ENCODE measurements around the gene WBP2. TPM values are rescaled to one million over a fixed set of nuclear protein-coding genes. Genes with fewer than 3 reads are reported as not detected.
A peak's percentile ranks its signal among the peaks of the same experiment; 100 is the strongest.

The WBP2 gene
- total RNA-seq, 2 experiments from 2014 or later: 68.7 to 74.1 TPM

- DNase-seq: no peak
- CTCF ChIA-PET: interaction anchor here (0.5 to 1.6 kb wide), 2 partner anchors 9 to 73 kb away, joined by 4 to 5 read pairs; no protein-coding TSS in a partner anchor
- POLR2A ChIA-PET: no interaction called here
- peaks cover 15% of the 10 kb centered on the region for H3K4me1 Mint-ChIP-seq
- H3K4me3 Mint-ChIP-seq: no peak overlapping the region
- peak overlapping the region; percentile 45 for H3K27ac Mint-ChIP-seq
- intact Hi-C loops (cut with DNase I, micrococcal nuclease): no loop called here
- H3K9me3 Mint-ChIP-seq (ENCODE audit: low read depth): no peaks in the 10 kb centered on the region
- ATAC-seq: no peak
- H3K27me3 Mint-ChIP-seq: no peaks in the 10 kb centered on the region
- peaks cover 18% of the 10 kb centered on the region for H3K36me3 Mint-ChIP-seq (ENCODE audit: low read depth)
Measured at GRCh38 chr17:75820094-75821080, 34.7 kb downstream of the WBP2 start.

- Mint-ChIP-seq H3K27ac (no peak overlapping the region), H3K36me3 (ENCODE audit: low read depth) (peaks cover 19% of the 10 kb centered on the region), H3K9me3 (ENCODE audit: low read depth) (no peaks in the 10 kb centered on the region), H3K4me3 (no peak overlapping the region), H3K4me1 (peaks cover 15% of the 10 kb centered on the region), H3K27me3 (no peaks in the 10 kb centered on the region)
- intact Hi-C loops (cut with DNase I, micrococcal nuclease): no loop called here
- ChIA-PET CTCF (interaction anchor here (1.0 to 1.6 kb wide), 2 partner anchors 9 to 10 kb away, joined by 4 to 5 read pairs; no protein-coding TSS in a partner anchor), POLR2A (no interaction called here)
- no peak for DNase-seq
- ATAC-seq: no peak
Measured at GRCh38 chr17:75819678-75820077, 35.5 kb downstream of the WBP2 start.

GRCh38 chr17:75819116-75819515, 36.0 kb downstream of the WBP2 start:
- POLR2A ChIA-PET: interaction anchor here (1.6 kb wide), 1 partner anchor 8 kb away, joined by 4 read pairs; no protein-coding TSS in a partner anchor
- H3K27ac Mint-ChIP-seq: no peak overlapping the region
- peaks cover 23% of the 10 kb centered on the region for H3K36me3 Mint-ChIP-seq (ENCODE audit: low read depth)

GRCh38 chr17:75818326-75818885, 36.7 kb downstream of the WBP2 start:
- H3K36me3 Mint-ChIP-seq (ENCODE audit: low read depth): peaks cover 26% of the 10 kb centered on the region
- ATAC-seq: no peak
- no peak for DNase-seq
- H3K9me3 Mint-ChIP-seq (ENCODE audit: low read depth): no peaks in the 10 kb centered on the region
- H3K4me1 Mint-ChIP-seq: peaks cover 15% of the 10 kb centered on the region
- no peaks in the 10 kb centered on the region for H3K27me3 Mint-ChIP-seq
- H3K27ac Mint-ChIP-seq: no peak overlapping the region
- intact Hi-C loops (cut with DNase I, micrococcal nuclease): no loop called here
- no peak overlapping the region for H3K4me3 Mint-ChIP-seq
- POLR2A ChIA-PET: interaction anchor here (1.6 kb wide), 1 partner anchor 9 kb away, joined by 4 read pairs; no protein-coding TSS in a partner anchor
- CTCF ChIA-PET: interaction anchor here (3.5 kb wide), 1 partner anchor 9 kb away, joined by 11 read pairs; no protein-coding TSS in a partner anchor

More at GRCh38 chr17:75819116-75819515, 36.0 kb downstream of the WBP2 start:
- no peaks in the 10 kb centered on the region for H3K27me3 Mint-ChIP-seq
- intact Hi-C loops (cut with DNase I, micrococcal nuclease): no loop called here
- CTCF ChIA-PET: interaction anchor here (1.0 kb wide), 1 partner anchor 9 kb away, joined by 5 read pairs; no protein-coding TSS in a partner anchor
- no peak for ATAC-seq
- DNase-seq: no peak
- H3K9me3 Mint-ChIP-seq (ENCODE audit: low read depth): no peaks in the 10 kb centered on the region
- H3K4me3 Mint-ChIP-seq: no peak overlapping the region
- peaks cover 15% of the 10 kb centered on the region for H3K4me1 Mint-ChIP-seq

GRCh38 chr17:75817571-75817970, 37.6 kb downstream of the WBP2 start:
- ChIA-PET POLR2A (no interaction called here), CTCF (interaction anchor here (1.2 to 3.5 kb wide), 2 partner anchors 10 to 30 kb away, joined by 3 to 11 read pairs; no protein-coding TSS in a partner anchor)
- Mint-ChIP-seq H3K27ac (no peak overlapping the region), H3K4me1 (peaks cover 15% of the 10 kb centered on the region), H3K4me3 (no peak overlapping the region), H3K27me3 (no peaks in the 10 kb centered on the region), H3K36me3 (ENCODE audit: low read depth) (peaks cover 26% of the 10 kb centered on the region), H3K9me3 (ENCODE audit: low read depth) (no peaks in the 10 kb centered on the region)
- ATAC-seq (no peak), DNase-seq (no peak)
- intact Hi-C loops (cut with DNase I, micrococcal nuclease): no loop called here

- ChIA-PET POLR2A (no interaction called here), CTCF (interaction anchor here (1.2 to 3.5 kb wide), 2 partner anchors 11 to 31 kb away, joined by 3 to 11 read pairs; no protein-coding TSS in a partner anchor)
- ATAC-seq (no peak), DNase-seq (no peak)
- Mint-ChIP-seq H3K27ac (no peak overlapping the region), H3K27me3 (no peaks in the 10 kb centered on the region), H3K4me1 (peaks cover 6% of the 10 kb centered on the region), H3K36me3 (ENCODE audit: low read depth) (peaks cover 28% of the 10 kb centered on the region), H3K9me3 (ENCODE audit: low read depth) (no peaks in the 10 kb centered on the region), H3K4me3 (no peak overlapping the region)
- intact Hi-C loops (cut with DNase I, micrococcal nuclease): no loop called here
Measured at GRCh38 chr17:75816693-75817092, 38.4 kb downstream of the WBP2 start.

GRCh38 chr17:75815399-75815798, 39.7 kb downstream of the WBP2 start:
- POLR2A ChIA-PET: interaction anchor here (0.8 kb wide), 1 partner anchor 14 kb away, joined by 5 read pairs; no protein-coding TSS in a partner anchor
- intact Hi-C loops (cut with DNase I, micrococcal nuclease): no loop called here
- no peak overlapping the region for H3K27ac Mint-ChIP-seq
- H3K9me3 Mint-ChIP-seq (ENCODE audit: low read depth): no peaks in the 10 kb centered on the region
- ATAC-seq: no peak
- no peak overlapping the region for H3K4me3 Mint-ChIP-seq
- no peak for DNase-seq
- CTCF ChIA-PET: interaction anchor here (0.7 to 3.5 kb wide), 2 partner anchors 10 to 12 kb away, joined by 5 to 11 read pairs; no protein-coding TSS in a partner anchor
- H3K27me3 Mint-ChIP-seq: no peaks in the 10 kb centered on the region
- H3K4me1 Mint-ChIP-seq: no peaks in the 10 kb centered on the region
- peaks cover 22% of the 10 kb centered on the region for H3K36me3 Mint-ChIP-seq (ENCODE audit: low read depth)

GRCh38 chr17:75814900-75815373, 40.2 kb downstream of the WBP2 start:
- Mint-ChIP-seq H3K9me3 (ENCODE audit: low read depth) (no peaks in the 10 kb centered on the region), H3K27ac (no peak overlapping the region), H3K27me3 (no peaks in the 10 kb centered on the region), H3K4me1 (no peaks in the 10 kb centered on the region), H3K4me3 (no peak overlapping the region), H3K36me3 (ENCODE audit: low read depth) (peaks cover 22% of the 10 kb centered on the region)
- DNase-seq (no peak), ATAC-seq (no peak)
- intact Hi-C loops (cut with DNase I, micrococcal nuclease): no loop called here
- POLR2A ChIA-PET: interaction anchor here (0.8 kb wide), 1 partner anchor 14 kb away, joined by 5 read pairs; no protein-coding TSS in a partner anchor
- CTCF ChIA-PET: interaction anchor here (3.5 kb wide), 1 partner anchor 13 kb away, joined by 11 read pairs; no protein-coding TSS in a partner anchor

- no peaks in the 10 kb centered on the region for H3K27me3 Mint-ChIP-seq
- DNase-seq (no peak), ATAC-seq (no peak)
- ChIA-PET CTCF (interaction anchor here (1.7 kb wide), 1 partner anchor 13 kb away, joined by 5 read pairs; no protein-coding TSS in a partner anchor), POLR2A (no interaction called here)
- no peak overlapping the region for H3K4me3 Mint-ChIP-seq
- no peak overlapping the region for H3K27ac Mint-ChIP-seq
- peaks cover 18% of the 10 kb centered on the region for H3K36me3 Mint-ChIP-seq (ENCODE audit: low read depth)
- H3K4me1 Mint-ChIP-seq: no peaks in the 10 kb centered on the region
- intact Hi-C loops (cut with DNase I, micrococcal nuclease): no loop called here
- no peaks in the 10 kb centered on the region for H3K9me3 Mint-ChIP-seq (ENCODE audit: low read depth)
Measured at GRCh38 chr17:75814021-75814395, 41.1 kb downstream of the WBP2 start.

- no peak overlapping the region for H3K4me3 Mint-ChIP-seq
- ChIA-PET CTCF (interaction anchor here (0.7 to 1.7 kb wide), 2 partner anchors 14 to 48 kb away, joined by 3 to 5 read pairs; partner anchors contain the start of gene GALK1), POLR2A (no interaction called here)
- no peaks in the 10 kb centered on the region for H3K27me3 Mint-ChIP-seq
- peaks cover 4% of the 10 kb centered on the region for H3K4me1 Mint-ChIP-seq
- no peak for DNase-seq
- no peaks in the 10 kb centered on the region for H3K9me3 Mint-ChIP-seq (ENCODE audit: low read depth)
- H3K36me3 Mint-ChIP-seq (ENCODE audit: low read depth): peaks cover 15% of the 10 kb centered on the region
- H3K27ac Mint-ChIP-seq: no peak overlapping the region
- intact Hi-C loops (cut with DNase I, micrococcal nuclease): no loop called here
- no peak for ATAC-seq
Measured at GRCh38 chr17:75813081-75814020, 41.8 kb downstream of the WBP2 start.

Data from activated CD4-positive, alpha-beta T cell treated with anti-CD3 and anti-CD28 coated beads for 36 hours (primary cell).